SK-N-SH (cell line): ENCODE results near the gene ST8SIA3.

Source experiments
- MXI1 ChIP-seq: IDR thresholded peaks from 2 replicates; pipeline ENCODE4 v1.6.1; 2012; ENCODE audit warnings: mild to moderate bottlenecking, low read depth, low read length, improper control_type of control experiment
- REST ChIP-seq: IDR thresholded peaks from 2 replicates; pipeline ENCODE4 v1.6.1; 2012; ENCODE audit warnings: mild to moderate bottlenecking, low read depth, low read length, moderate library complexity

- TF ChIP-seq MXI1 = no peak
- TF ChIP-seq REST = peak; percentile 75; the same call in 1 of the 2 replicates
These were observed 981 bp downstream of the ST8SIA3 start for GRCh38 chr18:57353137-57353939.
